Activated CD8-positive, alpha-beta T cell treated with anti-CD3 and anti-CD28 coated beads for 36 hours (primary cell): ENCODE data around the gene PAX7. TPM values are rescaled to one million over a fixed set of nuclear protein-coding genes. Genes with fewer than 3 reads are reported as not detected.

Source experiments
- ATAC-seq: fragments of 200-7000 bp; cut with Tn5 transposase; one replicate; pipeline ENCODE4 v1.10.0; 2021; ENCODE audit warnings: mild to moderate bottlenecking, moderate library complexity
- CTCF ChIA-PET: fragments of 350-600 bp; sonication (Branson Sonifier 250); formaldehyde crosslinking; loops from one replicate; lab custom pipeline; 2021; ENCODE audit warnings: antibody characterized with exemption; lab: Charles Lee
- POLR2A ChIA-PET: fragments of 350-600 bp; sonication (Branson Sonifier 250); formaldehyde crosslinking; loops from one replicate; lab custom pipeline; 2021; ENCODE audit warnings: antibody characterized with exemption; lab: Charles Lee
- DNase-seq: peaks from one replicate; pipeline ENCODE4 v3.0.0-alpha.2; 2020
- H3K27ac Mint-ChIP-seq: one replicate; pipeline ENCODE4 v1.8.0; 2021; ENCODE audit warnings: mild to moderate bottlenecking, mixed read lengths
- H3K27me3 Mint-ChIP-seq: one replicate; pipeline ENCODE4 v1.8.0; 2021; ENCODE audit warnings: mixed read lengths
- H3K36me3 Mint-ChIP-seq: one replicate; pipeline ENCODE4 v1.8.0; 2021; ENCODE audit warnings: low read depth, mixed read lengths
- H3K4me1 Mint-ChIP-seq: one replicate; pipeline ENCODE4 v1.8.0; 2021; ENCODE audit warnings: low read depth, mixed read lengths
- H3K4me3 Mint-ChIP-seq: one replicate; pipeline ENCODE4 v1.8.0; 2021; ENCODE audit warnings: mild to moderate bottlenecking, moderate library complexity, mixed read lengths
- H3K9me3 Mint-ChIP-seq: one replicate; pipeline ENCODE4 v1.8.0; 2021; ENCODE audit warnings: mixed read lengths
- intact Hi-C: fragments of 100-400 bp; cut with micrococcal nuclease; formaldehyde crosslinking; loops from one replicate; pipeline ENCODE4 v1.10.0; 2022
- total RNA-seq, 2 experiments: library from RNA; stranded (reverse); gene quantifications; one replicate each; pipeline ENCODE4 v1.2.3, GENCODE V29; 2021
- TF ChIP-seq, protein P1 (sequence below): fragments of 200-600 bp; IDR thresholded peaks from one replicate; pipeline ENCODE4 v1.8.0; 2022; ENCODE audit warnings: antibody characterized with exemption, mild to moderate bottlenecking

Gene PAX7
- total RNA-seq, 2 experiments from 2014 or later, result not detected

DNA sequence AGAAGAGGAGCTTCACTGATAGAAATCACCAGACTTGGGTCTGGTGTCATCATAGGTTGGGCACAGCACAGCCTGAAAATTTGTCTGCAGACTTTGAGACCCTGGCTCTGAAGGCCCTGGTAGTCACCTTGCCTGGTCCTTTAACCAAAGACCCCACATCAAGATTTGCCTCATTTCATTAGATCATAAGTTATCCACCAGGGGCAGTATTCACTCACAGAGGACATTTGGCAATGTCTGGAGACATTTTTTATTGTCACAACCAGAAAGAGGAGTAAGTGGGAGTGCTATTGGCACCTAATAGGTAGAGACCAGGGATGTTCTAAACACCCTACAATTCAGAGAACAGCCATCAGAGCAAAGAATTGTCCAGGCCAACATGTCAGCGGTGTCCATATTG lies 22.1 kb upstream of the PAX7 start:
- POLR2A ChIA-PET, result no interaction called here
- ATAC-seq (no peak), DNase-seq (no peak)
- Mint-ChIP-seq H3K27me3 (no peaks in the 10 kb centered on the region), H3K27ac (no peak overlapping the region), H3K9me3 (no peaks in the 10 kb centered on the region), H3K36me3 (no peaks in the 10 kb centered on the region), H3K4me3 (no peak overlapping the region), H3K4me1 (no peaks in the 10 kb centered on the region)
- CTCF ChIA-PET, result interaction anchor here (0.8 to 2.4 kb wide), 3 partner anchors 11 to 267 kb away, joined by 3 to 15 read pairs (median 3); no protein-coding TSS in a partner anchor
- TF ChIP-seq, protein P1, sequence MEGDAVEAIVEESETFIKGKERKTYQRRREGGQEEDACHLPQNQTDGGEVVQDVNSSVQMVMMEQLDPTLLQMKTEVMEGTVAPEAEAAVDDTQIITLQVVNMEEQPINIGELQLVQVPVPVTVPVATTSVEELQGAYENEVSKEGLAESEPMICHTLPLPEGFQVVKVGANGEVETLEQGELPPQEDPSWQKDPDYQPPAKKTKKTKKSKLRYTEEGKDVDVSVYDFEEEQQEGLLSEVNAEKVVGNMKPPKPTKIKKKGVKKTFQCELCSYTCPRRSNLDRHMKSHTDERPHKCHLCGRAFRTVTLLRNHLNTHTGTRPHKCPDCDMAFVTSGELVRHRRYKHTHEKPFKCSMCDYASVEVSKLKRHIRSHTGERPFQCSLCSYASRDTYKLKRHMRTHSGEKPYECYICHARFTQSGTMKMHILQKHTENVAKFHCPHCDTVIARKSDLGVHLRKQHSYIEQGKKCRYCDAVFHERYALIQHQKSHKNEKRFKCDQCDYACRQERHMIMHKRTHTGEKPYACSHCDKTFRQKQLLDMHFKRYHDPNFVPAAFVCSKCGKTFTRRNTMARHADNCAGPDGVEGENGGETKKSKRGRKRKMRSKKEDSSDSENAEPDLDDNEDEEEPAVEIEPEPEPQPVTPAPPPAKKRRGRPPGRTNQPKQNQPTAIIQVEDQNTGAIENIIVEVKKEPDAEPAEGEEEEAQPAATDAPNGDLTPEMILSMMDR, result no peak
- intact Hi-C loops, result no loop called here

- intact Hi-C loops, result no loop called here
- Mint-ChIP-seq H3K27ac (no peak overlapping the region), H3K27me3 (peaks cover 5% of the 10 kb centered on the region), H3K36me3 (no peaks in the 10 kb centered on the region), H3K4me1 (no peaks in the 10 kb centered on the region), H3K4me3 (no peak overlapping the region), H3K9me3 (no peaks in the 10 kb centered on the region)
- ChIA-PET CTCF (interaction anchor here (1.4 kb wide), 1 partner anchor 14 kb away, joined by 3 read pairs; no protein-coding TSS in a partner anchor), POLR2A (no interaction called here)
- TF ChIP-seq, protein P1, result no peak
- no peak for ATAC-seq
- DNase-seq, result no peak
These were observed 19.3 kb upstream of the PAX7 start for GRCh38 chr1:18611311-18611710.

DNA sequence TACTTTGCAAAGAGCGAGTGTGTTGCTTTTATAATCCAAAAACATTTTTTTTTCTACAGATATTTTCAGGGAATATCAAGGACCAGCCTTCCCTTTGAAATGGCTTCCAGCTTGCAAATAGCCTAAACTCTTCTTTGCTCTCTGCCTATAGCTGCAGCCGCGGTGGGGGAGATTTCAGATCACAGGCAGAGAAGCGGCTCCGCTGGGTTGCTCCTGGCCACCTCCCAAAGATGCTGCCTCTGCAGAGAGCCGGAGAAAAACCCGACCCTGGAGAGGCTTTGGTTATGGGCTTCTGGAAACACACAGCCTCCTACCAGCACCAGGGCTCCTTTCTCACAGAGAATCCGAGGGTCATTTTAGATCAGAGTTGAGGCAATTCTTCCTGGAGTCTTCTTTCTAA lies 18.6 kb upstream of the PAX7 start:
- intact Hi-C loops, result no loop called here
- POLR2A ChIA-PET, result no interaction called here
- CTCF ChIA-PET, result interaction anchor here (1.4 kb wide), 1 partner anchor 15 kb away, joined by 3 read pairs; no protein-coding TSS in a partner anchor
- ATAC-seq, result no peak
- TF ChIP-seq, protein P1, result no peak
- Mint-ChIP-seq H3K36me3 (no peaks in the 10 kb centered on the region), H3K9me3 (no peaks in the 10 kb centered on the region), H3K27ac (no peak overlapping the region), H3K4me1 (no peaks in the 10 kb centered on the region), H3K27me3 (peaks cover 5% of the 10 kb centered on the region), H3K4me3 (no peak overlapping the region)
- no peak for DNase-seq

DNA sequence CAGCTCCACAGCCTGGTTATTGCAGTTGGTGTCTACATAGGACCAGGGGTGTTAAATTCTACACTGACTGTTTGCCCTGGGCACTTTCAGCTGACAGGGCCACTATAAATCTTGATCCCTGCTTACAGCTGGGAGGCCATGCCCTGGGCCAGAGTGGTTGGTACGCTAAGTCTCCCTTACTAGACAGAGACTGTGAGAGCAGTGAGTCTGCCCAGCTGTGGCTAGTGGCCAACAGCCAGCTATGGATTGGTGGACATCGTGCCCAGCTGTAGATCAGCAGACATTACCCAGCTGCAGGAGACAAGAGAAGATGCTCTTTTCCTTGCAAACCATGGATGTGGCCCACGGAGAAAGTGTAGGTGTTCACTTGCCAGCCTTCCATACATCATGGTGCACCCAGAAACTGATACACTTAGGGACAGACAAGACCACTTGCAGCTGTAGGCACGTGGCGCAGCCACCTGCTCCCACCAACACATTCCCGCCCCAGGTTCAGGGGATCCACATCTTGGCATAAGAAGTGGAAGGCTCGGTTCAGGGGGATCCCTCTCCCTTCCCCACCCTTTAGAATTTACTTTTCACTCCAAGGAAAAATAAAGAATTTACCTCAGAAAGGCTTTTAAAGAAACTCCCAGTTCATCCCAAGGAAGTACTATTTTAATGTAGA lies 16.4 kb upstream of the PAX7 start:
- ChIA-PET CTCF (interaction anchor here (1.1 kb wide), 1 partner anchor 17 kb away, joined by 4 read pairs; no protein-coding TSS in a partner anchor), POLR2A (interaction anchor here (0.6 kb wide), 1 partner anchor 1015 kb away, joined by 3 read pairs; no protein-coding TSS in a partner anchor)
- Mint-ChIP-seq H3K9me3 (no peaks in the 10 kb centered on the region), H3K4me3 (no peak overlapping the region), H3K36me3 (no peaks in the 10 kb centered on the region), H3K27ac (no peak overlapping the region), H3K4me1 (peaks cover 7% of the 10 kb centered on the region), H3K27me3 (peaks cover 5% of the 10 kb centered on the region)
- intact Hi-C loops, result no loop called here
- TF ChIP-seq, protein P1, result no peak
- DNase-seq, result no peak
- ATAC-seq, result no peak
